NCI-H128 (cell line): ENCODE results near the gene CHD5.
"Not testable (repeated sequence)": the region's sequence is repeated elsewhere in the genome, so short reads cannot be mapped to it uniquely, and the experiment has no call there.

ENCODE experiments used
- DNase-seq: peaks from one replicate; lab custom pipeline; 2025; ENCODE audit not compliant: unreplicated experiment; lab: John Stamatoyannopoulos, UW

The CHD5 gene

GRCh38 chr1:6068932-6069331, 111.2 kb downstream of the CHD5 start:
- DNase-seq, result no peak

DNA sequence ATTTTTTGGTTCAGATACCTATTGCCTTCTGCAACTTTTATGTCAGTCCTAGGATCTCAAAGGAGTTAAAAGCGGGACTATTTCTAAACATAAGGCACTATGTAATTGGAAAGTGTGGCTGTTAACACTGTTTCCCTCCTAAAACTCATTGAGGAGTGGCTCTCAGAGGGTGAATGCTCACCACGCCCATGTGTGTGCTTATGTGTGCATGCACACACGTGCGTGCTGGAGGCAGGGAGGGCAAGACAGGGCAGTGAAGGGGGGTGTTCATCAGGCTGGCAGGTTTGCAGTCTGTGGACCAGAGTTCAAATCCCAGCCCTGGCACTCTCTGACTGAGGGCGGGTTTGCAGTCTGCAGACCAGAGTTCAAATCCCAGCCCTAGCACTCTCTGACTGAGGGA, 112.0 kb downstream of the CHD5 start:
- DNase-seq, result no peak

- no peak for DNase-seq
Observed at GRCh38 chr1:6066680-6067079, 113.4 kb downstream of the CHD5 start.

GRCh38 chr1:6065093-6065858, 114.8 kb downstream of the CHD5 start:
- no peak for DNase-seq

DNA sequence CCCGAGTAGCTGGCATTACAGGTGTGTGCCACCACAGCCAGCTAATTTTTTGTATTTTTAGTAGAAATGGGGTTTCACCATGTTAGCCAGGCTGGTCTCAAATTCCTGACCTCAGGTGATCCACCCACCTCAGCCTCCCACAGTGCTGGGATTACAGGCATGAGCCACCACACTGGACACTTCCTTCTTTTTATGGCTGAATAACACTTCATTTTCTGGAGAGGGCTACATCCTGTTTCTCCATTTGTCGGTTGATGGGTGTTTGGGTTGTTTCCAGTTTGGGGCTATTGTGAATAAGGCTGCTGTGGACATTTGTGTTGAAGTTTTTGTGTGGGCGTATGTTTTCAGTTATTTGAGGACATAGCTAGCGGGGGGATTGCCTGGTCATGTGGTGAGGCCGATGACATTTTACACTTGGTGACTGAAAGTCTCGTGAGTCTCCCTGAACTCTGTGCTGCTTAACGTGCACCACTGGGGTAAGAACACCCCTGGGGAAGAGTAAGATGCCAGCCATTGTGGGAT, 116.5 kb downstream of the CHD5 start:
- not testable (repeated sequence) for DNase-seq

- DNase-seq, result no peak
Observed at GRCh38 chr1:6062670-6063069, 117.5 kb downstream of the CHD5 start.

DNA sequence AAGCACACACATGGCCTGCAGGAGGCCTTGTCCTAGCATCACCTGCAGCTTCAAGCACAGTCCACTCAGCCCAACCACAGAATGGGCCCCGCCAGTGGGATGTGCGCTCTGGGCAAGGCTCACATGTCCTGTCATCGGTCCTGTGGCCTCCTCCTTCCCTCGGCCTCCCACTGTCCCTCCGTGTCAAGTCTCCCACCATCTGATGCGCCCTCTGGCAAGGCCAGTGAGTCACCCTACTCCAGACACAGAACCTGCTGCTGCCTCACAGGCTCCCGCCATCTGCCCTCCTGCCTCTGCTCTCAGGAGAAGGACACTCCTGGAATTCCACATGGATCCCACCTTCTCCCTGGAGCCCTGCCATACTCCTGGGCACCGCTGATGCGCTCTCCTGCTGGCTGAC, 120.3 kb downstream of the CHD5 start:
- DNase-seq, result no peak

GRCh38 chr1:6057170-6057845, 122.8 kb downstream of the CHD5 start:
- DNase-seq, result no peak

DNA sequence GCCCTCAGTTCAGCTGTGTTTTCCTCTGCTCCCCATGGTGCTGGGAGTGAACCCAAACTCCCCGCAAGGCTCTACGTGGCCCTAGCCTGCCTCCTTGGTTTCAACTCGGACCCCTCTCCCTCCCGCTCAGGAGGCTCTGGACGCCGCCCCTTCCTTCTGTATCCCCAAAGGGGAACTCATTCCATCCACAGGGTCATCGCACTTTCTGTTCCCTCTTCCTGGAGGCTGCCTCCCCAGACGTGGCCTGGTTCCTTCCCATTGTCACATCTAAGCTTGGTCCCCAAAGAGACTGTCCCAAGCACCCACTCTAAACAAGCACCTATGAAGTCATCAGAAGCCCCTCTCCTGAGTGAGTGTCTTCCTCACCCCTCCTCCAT, 123.6 kb downstream of the CHD5 start:
- no peak for DNase-seq

GRCh38 chr1:6054596-6054995, 125.5 kb downstream of the CHD5 start:
- DNase-seq, result no peak

GRCh38 chr1:6053206-6053546, 126.9 kb downstream of the CHD5 start:
- DNase-seq, result no peak

- no peak for DNase-seq
Observed at GRCh38 chr1:6052543-6053205, 127.4 kb downstream of the CHD5 start.
